HepG2 (cell line): Measurements from ENCODE around the gene TRAPPC3. TPM values are rescaled to one million over a fixed set of nuclear protein-coding genes. Genes with fewer than 3 reads are reported as not detected.
A peak's percentile ranks its signal among the peaks of the same experiment; 100 is the strongest.

ENCODE experiments used
- ATF6 ChIP-seq: sonication (generic); formaldehyde crosslinking; conservative IDR thresholded peaks from 2 replicates; pipeline ENCODE4 v1.4.0; 2020; ENCODE audit warnings: missing genetic modification reagents
- E2F2 ChIP-seq: sonication (generic); formaldehyde crosslinking; IDR thresholded peaks from 2 replicates; pipeline ENCODE4 v1.4.0; 2020; ENCODE audit warnings: missing genetic modification reagents, borderline replicate concordance
- KLF15 ChIP-seq: sonication (generic); formaldehyde crosslinking; IDR thresholded peaks from 2 replicates; pipeline ENCODE4 v1.8.1; 2023; ENCODE audit warnings: borderline replicate concordance, mild to moderate bottlenecking, inconsistent platforms, missing genetic modification reagents, mixed read lengths
- MIER3 ChIP-seq: IDR thresholded peaks from 2 replicates; pipeline ENCODE4 v1.6.1; 2016; ENCODE audit warnings: missing compliant biosample characterization, borderline replicate concordance
- SIN3B ChIP-seq: fragments of 150-350 bp; IDR thresholded peaks from 2 replicates; pipeline ENCODE4 v1.6.1; 2014; ENCODE audit warnings: low read length
- SKIL ChIP-seq: sonication (generic); formaldehyde crosslinking; IDR thresholded peaks from 2 replicates; pipeline ENCODE4 v1.8.0; 2022; ENCODE audit warnings: missing genetic modification reagents, mild to moderate bottlenecking, moderate library complexity, borderline replicate concordance
- STAG1 ChIP-seq: sonication (generic); formaldehyde crosslinking; IDR thresholded peaks from 2 replicates; pipeline ENCODE4 v1.4.0; 2020; ENCODE audit warnings: missing genetic modification reagents
- ZBTB37 ChIP-seq: sonication (generic); formaldehyde crosslinking; IDR thresholded peaks from 2 replicates; pipeline ENCODE4 v1.4.0; 2020; ENCODE audit warnings: mild to moderate bottlenecking, missing genetic modification reagents
- ZNF101 ChIP-seq: sonication (generic); formaldehyde crosslinking; IDR thresholded peaks from 2 replicates; pipeline ENCODE4 v1.4.0; 2020; ENCODE audit warnings: mild to moderate bottlenecking, low read depth, missing genetic modification reagents, borderline replicate concordance
- ZNF17 ChIP-seq: sonication (generic); formaldehyde crosslinking; IDR thresholded peaks from 2 replicates; pipeline ENCODE4 v1.5.0; 2020; ENCODE audit warnings: mild to moderate bottlenecking, missing genetic modification reagents
- ZNF574 ChIP-seq: sonication (generic); formaldehyde crosslinking; IDR thresholded peaks from 2 replicates; pipeline ENCODE4 v1.4.0; 2020; ENCODE audit warnings: missing genetic modification reagents
- ZNF616 ChIP-seq: sonication (generic); formaldehyde crosslinking; IDR thresholded peaks from 2 replicates; pipeline ENCODE4 v1.5.0; 2020; ENCODE audit warnings: low read depth, mild to moderate bottlenecking, missing genetic modification reagents
- polyA plus RNA-seq, 8 experiments: library from polyadenylated mRNA; depleted of rRNA in 3 of 8; stranded (reverse) in 7 of 8; unstranded in 1 of 8; fragments of >200 nt; fragmentation: Illumina TruSeq in 4 of 8; extraction: Trizol in 4 of 8; gene quantifications; 2 replicates each; pipeline versions ENCODE4 v1.2.1 to v1.2.3, GENCODE V29; 2011 to 2016; ENCODE audit warnings: low read depth in 4 of 8, missing spikeins in 1 of 8, mixed read lengths in 1 of 8; ENCODE audit not compliant: insufficient read depth in 1 of 8
- total RNA-seq, 5 experiments: library from RNA; depleted of rRNA; stranded (reverse); fragments of >200 nt; fragmentation: Illumina TruSeq; extraction: Trizol; gene quantifications; 2 replicates each; pipeline ENCODE4 v1.2.3, GENCODE V29; 2016; ENCODE audit warnings: low read depth in 1 of 5

The TRAPPC3 gene
- total and polyA plus RNA-seq, 2 of the 13 experiments (the other 11 are each of a cell fraction or from before 2014, with no cell fraction given) = 53.7 to 62.4 TPM

GRCh38 chr1:36088577-36089392 is 60.5 kb downstream of the TRAPPC3 start, which contains the start of gene ADPRS (continued):
- TF ChIP-seq SKIL (CRISPR knock-in tag) = peak; percentile 42; the same call in 1 of the 2 replicates
- peak; percentile 36 for TF ChIP-seq STAG1 (CRISPR knock-in tag)
- TF ChIP-seq ZNF17 (CRISPR knock-in tag) = no peak
- TF ChIP-seq ZNF101 (CRISPR knock-in tag) = no peak; the same call in 1 of the 2 replicates
- TF ChIP-seq ZBTB37 (CRISPR knock-in tag) = no peak
- peak; percentile 100 for TF ChIP-seq ZNF574 (CRISPR knock-in tag)
- no peak for TF ChIP-seq KLF15
- no peak for TF ChIP-seq ATF6 (CRISPR knock-in tag)
- TF ChIP-seq E2F2 (CRISPR knock-in tag) = peak; percentile 96; the same call in 1 of the 2 replicates
- TF ChIP-seq SIN3B = peak; percentile 92
- TF ChIP-seq MIER3 (CRISPR knock-in tag) = peak; percentile 74; the same call in 1 of the 2 replicates
- TF ChIP-seq ZNF616 (CRISPR knock-in tag) = peak; percentile 94
